ENCODE results near the gene LASP1.
"Not testable (repeated sequence)": the region's sequence is repeated elsewhere in the genome, so short reads cannot be mapped to it uniquely, and the experiment has no call there.

LASP1 gene

DNA sequence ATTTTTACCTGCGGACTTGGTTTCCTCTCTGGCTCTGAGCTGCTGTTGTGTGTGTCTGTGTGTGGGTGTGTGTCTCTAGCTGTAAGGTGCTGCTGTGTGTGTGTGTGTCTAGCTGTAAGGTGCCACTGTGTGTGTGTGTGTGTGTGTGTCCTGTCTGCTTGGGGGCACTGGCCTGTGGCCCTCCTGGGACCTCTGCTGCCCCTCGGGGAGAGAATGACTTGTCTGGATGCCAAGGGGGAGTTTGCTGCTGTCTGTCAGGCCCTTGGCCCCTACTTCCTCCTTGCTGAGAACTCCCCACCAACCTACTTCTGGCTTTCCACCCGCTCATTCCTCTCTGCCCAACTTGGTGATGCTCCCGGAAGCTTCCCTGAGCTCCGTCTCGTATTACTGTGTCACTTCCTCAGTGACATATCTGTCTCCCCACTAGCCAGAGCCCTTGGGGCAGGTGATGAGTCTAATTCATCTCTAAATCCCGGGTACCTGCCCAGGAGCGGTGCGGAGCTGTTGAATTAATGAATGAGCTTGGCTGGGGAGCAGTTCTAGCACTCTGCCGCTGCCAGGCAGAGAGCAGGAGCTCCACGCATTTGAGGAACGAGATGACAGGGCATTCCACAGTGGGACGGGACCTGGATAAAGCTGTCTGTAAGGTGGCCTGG, 52.0 kb downstream of the LASP1 start:
- H3K27ac ChIP-seq: peak overlapping the region; percentile 83
- H3K4me1 ChIP-seq (ENCODE audit: control insufficient read depth in 1 of 2, insufficient read depth in 1 of 2, low read depth in 1 of 2, low read length in 1 of 2): peaks cover 48 to 68% of the 10 kb centered on the region in 2 experiments

DNA sequence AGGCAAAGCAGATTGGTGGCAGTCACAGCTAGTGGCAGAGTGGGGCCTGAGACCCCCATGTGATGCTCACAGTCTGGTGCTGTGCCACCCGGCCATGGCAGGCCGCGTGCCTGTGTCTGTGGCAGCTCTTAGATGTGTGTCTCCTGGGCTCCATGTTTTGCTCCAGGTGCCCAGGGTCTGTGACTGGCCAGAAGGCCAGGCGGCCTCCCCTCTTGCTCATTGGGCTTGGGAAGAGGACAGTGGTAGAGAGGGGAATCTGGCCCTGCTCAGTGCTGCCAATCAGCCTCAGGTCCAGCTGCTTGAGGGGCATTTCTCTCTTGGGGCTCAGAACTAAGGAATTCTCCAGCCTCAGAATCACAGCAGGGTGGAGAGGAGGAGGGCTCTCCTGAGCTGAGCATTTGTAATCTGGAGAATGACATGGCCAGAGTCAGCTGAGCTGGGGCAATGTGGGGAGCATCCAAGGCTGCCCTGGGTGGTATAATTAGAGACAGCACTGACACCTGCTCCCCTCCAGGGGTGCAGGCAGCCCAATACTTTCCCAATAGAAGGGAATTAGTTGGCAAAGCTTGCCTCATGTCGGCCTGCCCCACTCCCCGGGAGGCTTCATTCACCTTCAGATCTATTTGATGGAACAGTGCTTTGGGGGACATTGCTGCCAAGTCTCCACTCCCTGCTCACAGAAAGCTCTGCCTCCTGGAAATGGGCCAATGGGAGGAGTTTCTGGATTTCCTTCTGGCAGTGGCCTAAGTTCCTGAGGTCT, 52.9 kb downstream of the LASP1 start:
- peaks cover 53 to 74% of the 10 kb centered on the region in 2 experiments for H3K4me1 ChIP-seq (ENCODE audit: control insufficient read depth in 1 of 2, insufficient read depth in 1 of 2, low read depth in 1 of 2, low read length in 1 of 2)
- no peak overlapping the region for H3K4me3 ChIP-seq (ENCODE audit: low read depth in 1 of 2, low read length in 1 of 2)
- H3K27ac ChIP-seq: peak overlapping the region; percentile 83
- no peaks in the 10 kb centered on the region for H3K9me3 ChIP-seq
- TF ChIP-seq, protein P1, sequence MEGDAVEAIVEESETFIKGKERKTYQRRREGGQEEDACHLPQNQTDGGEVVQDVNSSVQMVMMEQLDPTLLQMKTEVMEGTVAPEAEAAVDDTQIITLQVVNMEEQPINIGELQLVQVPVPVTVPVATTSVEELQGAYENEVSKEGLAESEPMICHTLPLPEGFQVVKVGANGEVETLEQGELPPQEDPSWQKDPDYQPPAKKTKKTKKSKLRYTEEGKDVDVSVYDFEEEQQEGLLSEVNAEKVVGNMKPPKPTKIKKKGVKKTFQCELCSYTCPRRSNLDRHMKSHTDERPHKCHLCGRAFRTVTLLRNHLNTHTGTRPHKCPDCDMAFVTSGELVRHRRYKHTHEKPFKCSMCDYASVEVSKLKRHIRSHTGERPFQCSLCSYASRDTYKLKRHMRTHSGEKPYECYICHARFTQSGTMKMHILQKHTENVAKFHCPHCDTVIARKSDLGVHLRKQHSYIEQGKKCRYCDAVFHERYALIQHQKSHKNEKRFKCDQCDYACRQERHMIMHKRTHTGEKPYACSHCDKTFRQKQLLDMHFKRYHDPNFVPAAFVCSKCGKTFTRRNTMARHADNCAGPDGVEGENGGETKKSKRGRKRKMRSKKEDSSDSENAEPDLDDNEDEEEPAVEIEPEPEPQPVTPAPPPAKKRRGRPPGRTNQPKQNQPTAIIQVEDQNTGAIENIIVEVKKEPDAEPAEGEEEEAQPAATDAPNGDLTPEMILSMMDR (IDR thresholded peaks at IDR 0.05): no peak
- peaks cover 46% of the 10 kb centered on the region for H3K36me3 ChIP-seq
- no peaks in the 10 kb centered on the region for H3K27me3 ChIP-seq

More for the DNA sequence above, 52.0 kb downstream of the LASP1 start:
- no peaks in the 10 kb centered on the region for H3K27me3 ChIP-seq
- TF ChIP-seq, protein P1 (IDR thresholded peaks at IDR 0.05): no peak
- peaks cover 54% of the 10 kb centered on the region for H3K36me3 ChIP-seq
- H3K9me3 ChIP-seq: no peaks in the 10 kb centered on the region
- H3K4me3 ChIP-seq (ENCODE audit: low read depth in 1 of 2, low read length in 1 of 2): no peak overlapping the region

DNA sequence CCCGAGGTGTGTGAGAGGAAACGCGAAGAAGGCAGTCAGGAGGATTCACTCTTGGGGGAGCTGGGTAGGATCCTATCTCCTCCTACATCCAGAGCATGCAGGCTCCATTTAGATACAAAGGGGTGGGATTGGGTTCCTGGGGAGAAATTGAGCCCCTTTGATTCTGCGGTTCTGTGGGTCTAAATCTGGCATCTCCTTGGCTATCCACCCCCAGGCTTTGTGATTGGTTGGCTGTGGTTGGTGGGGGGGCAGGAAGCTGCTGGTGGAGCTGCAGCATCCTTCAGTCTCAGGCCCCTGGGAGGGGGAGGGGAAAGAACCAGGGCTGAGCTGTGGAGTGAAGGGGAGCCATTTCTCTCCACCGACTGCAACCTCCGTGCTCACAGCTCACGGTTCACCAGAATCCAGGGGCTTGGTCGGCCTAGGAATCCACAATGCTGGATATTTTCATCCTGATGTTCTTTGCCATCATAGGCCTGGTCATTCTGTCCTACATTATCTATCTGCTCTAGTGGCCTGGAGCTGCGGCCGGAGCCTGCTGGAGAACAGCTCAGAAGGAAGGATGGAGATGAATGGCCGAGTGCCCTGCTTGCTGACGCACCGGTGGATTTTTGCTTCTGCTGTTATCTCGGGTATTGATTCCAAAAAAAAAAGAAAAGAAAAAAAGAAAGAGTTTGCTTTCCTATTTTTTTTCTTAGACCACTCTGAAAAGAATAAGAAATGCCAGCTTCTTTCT, 55.6 kb downstream of the LASP1 start, which contains the start of gene LASP1NB:
LASP1NB (plus strand) TSS at position 352 of the 733 bp plus-strand sequence.
- Histone ChIP-seq H3K4me1 (ENCODE audit: control insufficient read depth in 1 of 2, insufficient read depth in 1 of 2, low read depth in 1 of 2, low read length in 1 of 2) (peaks cover 53 to 64% of the 10 kb centered on the region in 2 experiments), H3K4me3 (ENCODE audit: low read depth in 1 of 2, low read length in 1 of 2) (no peak within 1 kb of the TSS), H3K27ac (peak within 1 kb of the TSS; percentile 83), H3K27me3 (no peaks in the 10 kb centered on the region), H3K36me3 (peaks cover 19% of the 10 kb centered on the region), H3K9me3 (no peaks in the 10 kb centered on the region)
- TF ChIP-seq, protein P1 (IDR thresholded peaks at IDR 0.05): no peak

DNA sequence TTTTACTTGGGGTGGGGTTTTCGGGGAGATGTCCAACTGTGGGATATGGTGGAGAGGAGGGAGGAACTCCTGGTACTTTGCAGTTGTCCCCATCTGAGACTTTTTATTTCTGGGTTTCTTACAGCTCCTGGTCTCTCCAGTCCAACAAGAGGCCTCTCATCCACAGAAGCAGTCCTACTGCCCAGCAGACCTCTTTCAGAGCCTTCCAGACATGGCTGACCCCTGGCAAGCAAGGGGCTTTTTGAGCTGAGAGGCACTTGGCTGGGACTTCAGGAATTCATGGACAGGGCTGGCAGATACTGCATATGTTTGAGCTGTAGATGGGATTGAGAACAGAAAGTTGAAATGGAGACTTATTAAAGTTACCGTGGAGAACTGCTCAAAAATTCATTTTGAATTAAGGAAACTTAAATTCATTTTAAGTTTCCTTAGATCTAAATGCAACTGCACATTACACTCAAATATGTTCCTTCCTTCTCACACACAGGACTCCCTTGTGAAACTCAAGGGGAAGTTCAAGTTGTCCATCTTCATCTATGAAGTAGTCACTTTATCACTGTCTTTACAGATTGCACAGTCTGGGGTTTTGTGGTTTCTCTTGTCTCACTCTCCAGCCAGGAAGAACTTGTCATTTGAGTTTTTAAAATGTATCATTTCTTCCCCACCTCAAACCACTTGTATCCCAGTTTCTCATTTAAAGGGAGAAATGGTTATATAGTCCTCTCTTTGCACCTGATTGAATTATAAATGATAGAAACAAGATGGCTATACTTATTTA, 56.6 kb downstream of the LASP1 start:
- H3K9me3 ChIP-seq: no peaks in the 10 kb centered on the region
- TF ChIP-seq, protein P1 (IDR thresholded peaks at IDR 0.05): no peak
- H3K27me3 ChIP-seq: no peaks in the 10 kb centered on the region
- H3K4me1 ChIP-seq (ENCODE audit: control insufficient read depth in 1 of 2, insufficient read depth in 1 of 2, low read depth in 1 of 2, low read length in 1 of 2): peaks cover 48 to 53% of the 10 kb centered on the region in 2 experiments
- H3K36me3 ChIP-seq: peaks cover 8% of the 10 kb centered on the region
- no peak overlapping the region for H3K4me3 ChIP-seq (ENCODE audit: low read depth in 1 of 2, low read length in 1 of 2)
- peak overlapping the region; percentile 83 for H3K27ac ChIP-seq

DNA sequence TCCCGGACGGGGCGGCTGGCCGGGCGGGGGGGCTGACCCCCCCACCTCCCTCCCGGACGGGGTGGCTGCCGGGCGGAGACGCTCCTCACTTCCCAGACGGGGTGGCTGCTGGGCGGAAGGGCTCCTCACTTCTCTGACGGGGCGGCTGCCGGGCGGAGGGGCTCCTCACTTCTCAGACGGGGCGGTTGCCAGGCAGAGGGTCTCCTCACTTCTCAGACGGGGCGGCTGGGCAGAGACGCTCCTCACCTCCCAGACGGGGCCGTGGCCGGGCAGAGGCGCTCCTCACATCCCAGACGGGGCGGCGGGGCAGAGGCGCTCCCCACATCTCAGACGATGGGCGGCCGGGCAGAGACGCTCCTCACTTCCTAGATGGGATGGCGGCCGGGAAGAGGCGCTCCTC, 60.9 kb downstream of the LASP1 start:
- H3K9me3 ChIP-seq; H3K27ac ChIP-seq; H3K4me3 ChIP-seq (ENCODE audit: low read depth in 1 of 2, low read length in 1 of 2); H3K36me3 ChIP-seq: not testable (repeated sequence)
- Histone ChIP-seq H3K4me1 (ENCODE audit: control insufficient read depth in 1 of 2, insufficient read depth in 1 of 2, low read depth in 1 of 2, low read length in 1 of 2) (peaks cover 23 to 26% of the 10 kb centered on the region in 2 experiments), H3K27me3 (peaks cover 26% of the 10 kb centered on the region)

DNA sequence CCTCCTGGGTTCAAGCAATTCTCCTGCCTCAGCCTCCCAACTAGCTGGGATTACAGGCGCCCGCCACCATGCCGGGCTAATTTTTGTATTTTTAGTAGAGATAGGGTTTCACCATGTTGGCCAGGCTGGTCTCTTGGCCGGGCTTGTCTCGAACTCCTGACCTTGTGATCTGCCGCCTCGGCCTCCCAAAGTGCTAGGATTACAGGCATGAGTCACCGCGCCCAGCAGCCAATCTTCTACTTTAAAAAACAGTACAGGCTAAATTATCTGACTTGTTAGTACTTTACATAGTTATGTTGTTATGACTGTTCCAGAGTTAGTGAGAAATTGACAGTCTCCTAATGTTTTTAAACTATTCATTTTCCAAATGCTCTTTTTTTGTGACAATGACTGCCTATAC, 64.1 kb downstream of the LASP1 start:
- H3K27me3 ChIP-seq: peaks cover 44% of the 10 kb centered on the region
- H3K4me3 ChIP-seq (ENCODE audit: low read depth in 1 of 2, low read length in 1 of 2); H3K9me3 ChIP-seq; H3K4me1 ChIP-seq (ENCODE audit: control insufficient read depth in 1 of 2, insufficient read depth in 1 of 2, low read depth in 1 of 2, low read length in 1 of 2); H3K36me3 ChIP-seq; H3K27ac ChIP-seq: not testable (repeated sequence)

Measured in neutrophil (primary cell).